Suprapubic skin (tissue), 4 donors: ENCODE results near the gene SEMA4G.

Experiments used
- CTCF ChIP-seq, 2 donors: fragments of 200-600 bp in 1 of 2; fragments of 450-650 bp in 1 of 2; sonication (generic) in 1 of 2; IDR thresholded peaks; one replicate each; pipeline ENCODE4 v1.5.1; 2016 to 2019; ENCODE audit warnings: antibody characterized with exemption in 2 of 2, mild to moderate bottlenecking in 1 of 2, moderate library complexity in 1 of 2
- EP300 ChIP-seq: sonication (generic); formaldehyde crosslinking; IDR thresholded peaks from one replicate; pipeline ENCODE4 v1.6.1; 2017; ENCODE audit warnings: antibody characterized with exemption
- POLR2A ChIP-seq, 2 donors: fragments of 450-650 bp; IDR thresholded peaks; one replicate each; pipeline ENCODE4 v1.6.1; 2017; ENCODE audit warnings: antibody characterized with exemption in 2 of 2, mild to moderate bottlenecking in 2 of 2, moderate library complexity in 2 of 2
- POLR2AphosphoS5 ChIP-seq, 3 donors: sonication (generic); formaldehyde crosslinking; IDR thresholded peaks; one replicate each; pipeline ENCODE4 v1.6.1; 2017; ENCODE audit warnings: antibody characterized with exemption in 3 of 3

- no peak for TF ChIP-seq CTCF (IDR thresholded peaks at IDR 0.05)
- peak in 2 of 3 donors; percentile 14 to 34 for TF ChIP-seq POLR2AphosphoS5 (IDR thresholded peaks at IDR 0.05)
- TF ChIP-seq POLR2A (IDR thresholded peaks at IDR 0.05): no peak
- no peak for TF ChIP-seq EP300
These were observed 17.8 kb downstream of the SEMA4G start, which contains the start of the genes MRPL43 and TWNK for GRCh38 chr10:100986952-100987684.
